GM12892 (cell line): Measurements from ENCODE around the gene PEX14.

Experiments
- POLR2AphosphoS5 ChIP-seq: IDR thresholded peaks from 2 replicates; pipeline ENCODE4 v1.6.1; 2011; ENCODE audit warnings: low read depth, low read length, control low read depth
- TAF1 ChIP-seq: IDR thresholded peaks from 2 replicates; pipeline ENCODE4 v1.6.1; 2011; ENCODE audit warnings: low read depth, mild to moderate bottlenecking, control low read depth, low read length, borderline replicate concordance

DNA sequence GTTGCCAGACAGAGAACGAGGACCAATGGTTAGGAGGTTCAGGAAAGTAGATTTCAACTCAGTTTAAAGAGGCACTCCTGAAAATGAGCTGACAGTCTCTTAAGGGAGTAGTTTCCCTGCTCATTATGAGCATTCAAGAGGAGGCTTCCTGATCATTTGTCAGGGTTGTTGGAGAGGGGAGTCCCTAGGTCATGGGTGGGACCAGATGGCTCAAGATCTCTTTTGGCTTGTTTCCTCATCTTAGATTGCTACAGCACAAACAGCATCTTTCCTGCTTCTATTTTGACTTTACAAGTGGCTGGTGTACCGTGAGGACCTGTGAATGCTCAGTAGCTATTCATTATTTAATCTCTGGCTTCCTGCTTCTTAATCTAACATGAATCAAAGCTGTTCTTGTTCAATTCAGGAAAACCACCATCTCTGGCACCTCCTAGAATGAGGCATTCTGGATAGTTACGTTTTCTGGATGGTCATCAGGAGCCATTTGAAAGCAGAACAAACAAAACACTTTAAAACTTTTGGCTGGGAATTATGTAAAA, 47.6 kb downstream of the PEX14 start:
- TF ChIP-seq TAF1, result no peak
- TF ChIP-seq POLR2AphosphoS5, result no peak
